IMR-90 (cell line): Measurements from ENCODE around the gene GLRA3. TPM values are rescaled to one million over a fixed set of nuclear protein-coding genes. Genes with fewer than 3 reads are reported as not detected.

Experiments used
- ATAC-seq: fragments of 200-7000 bp; cut with Tn5 transposase; 2 replicates; pipeline ENCODE4 v1.9.1; 2020; ENCODE audit warnings: low read depth, mild to moderate bottlenecking, moderate library complexity
- BruUV-seq: library from RNA; stranded (reverse); fragments of 400-500 nt; replicated peaks from 2 replicates; lab custom pipeline; 2021; lab: Mats Ljungman, UMichigan
- CTCF ChIA-PET: fragments of 300-600 bp; formaldehyde crosslinking; extraction: SDS; loops from one replicate; lab custom pipeline; 2021; ENCODE audit warnings: antibody characterized with exemption; lab: Yijun Ruan, JAX
- POLR2A ChIA-PET: fragments of 300-600 bp; sonication (Branson Sonifier 250); formaldehyde crosslinking; loops from one replicate; lab custom pipeline; 2022; ENCODE audit warnings: antibody characterized with exemption; ENCODE audit not compliant: unreplicated experiment; lab: Charles Lee
- DNase-seq: peaks from one replicate; pipeline ENCODE4 v3.0.0; 2013
- H2AFZ ChIP-seq: replicated peaks from 2 replicates; pipeline ENCODE3; 2013; ENCODE audit warnings: low read length, mild to moderate bottlenecking; ENCODE audit not compliant: poor library complexity
- H2AK5ac ChIP-seq: 2 replicates; pipeline ENCODE4 v1.6.1; 2013; ENCODE audit warnings: low read depth, low read length, inconsistent platforms
- H2AK9ac ChIP-seq: replicated peaks from 2 replicates; pipeline ENCODE3; 2013; ENCODE audit warnings: mild to moderate bottlenecking, low read depth, low read length, moderate library complexity; ENCODE audit not compliant: poor library complexity
- H2BK120ac ChIP-seq: 2 replicates; pipeline ENCODE4 v1.6.1; 2013; ENCODE audit warnings: low read depth, low read length, inconsistent platforms
- H2BK15ac ChIP-seq: 3 replicates; pipeline ENCODE4 v1.6.1; 2013; ENCODE audit warnings: low read depth, low read length, inconsistent platforms
- H2BK20ac ChIP-seq: 2 replicates; pipeline ENCODE4 v1.6.1; 2013; ENCODE audit warnings: low read depth, mild to moderate bottlenecking, inconsistent platforms, low read length, moderate library complexity
- H2BK5ac ChIP-seq: 2 replicates; pipeline ENCODE4 v1.6.1; 2013; ENCODE audit warnings: mild to moderate bottlenecking, low read depth, low read length, inconsistent platforms; ENCODE audit not compliant: poor library complexity, severe bottlenecking
- H3K14ac ChIP-seq: replicated peaks from 2 replicates; pipeline ENCODE4 v1.6.1; 2013; ENCODE audit warnings: low read depth, low read length, inconsistent platforms
- H3K18ac ChIP-seq: 2 replicates; pipeline ENCODE4 v1.6.1; 2013; ENCODE audit warnings: low read depth, low read length, control low read depth
- H3K23ac ChIP-seq: 2 replicates; pipeline ENCODE4 v1.6.1; 2013; ENCODE audit warnings: low read depth, low read length, inconsistent platforms
- H3K27ac ChIP-seq: 2 replicates; pipeline ENCODE4 v1.5.1; 2013; ENCODE audit warnings: mild to moderate bottlenecking, control low read depth, low read length; ENCODE audit not compliant: insufficient read depth
- H3K27me3 ChIP-seq: 2 replicates; pipeline ENCODE4 v1.6.1; 2013; ENCODE audit warnings: low read length; ENCODE audit not compliant: control insufficient read depth, insufficient read depth
- H3K36me3 ChIP-seq: 2 replicates; pipeline ENCODE4 v1.6.1; 2013; ENCODE audit warnings: low read length, mixed read lengths; ENCODE audit not compliant: control insufficient read depth, insufficient read depth
- H3K4ac ChIP-seq: 2 replicates; pipeline ENCODE4 v1.6.1; 2013; ENCODE audit warnings: low read depth, low read length, inconsistent platforms
- H3K4me1 ChIP-seq: 2 replicates; pipeline ENCODE4 v1.6.1; 2013; ENCODE audit warnings: low read length, mixed read lengths; ENCODE audit not compliant: control insufficient read depth, insufficient read depth
- H3K4me2 ChIP-seq: 2 replicates; pipeline ENCODE4 v1.6.1; 2013; ENCODE audit warnings: low read depth, mild to moderate bottlenecking, control low read depth, low read length, moderate library complexity
- H3K4me3 ChIP-seq: 2 replicates; pipeline ENCODE4 v1.5.1; 2013; ENCODE audit warnings: low read depth, mild to moderate bottlenecking, control low read depth, low read length, moderate library complexity; ENCODE audit not compliant: insufficient read depth
- H3K56ac ChIP-seq: 2 replicates; pipeline ENCODE4 v1.6.1; 2013; ENCODE audit warnings: low read length, inconsistent platforms; ENCODE audit not compliant: insufficient read depth; ENCODE audit errors: extremely low read depth
- H3K79me1 ChIP-seq, 2 experiments: 2 replicates each; pipeline ENCODE4 v1.6.1; 2013; ENCODE audit warnings: low read length in 2 of 2, inconsistent platforms in 1 of 2, low read depth in 1 of 2
- H3K9ac ChIP-seq: 2 replicates; pipeline ENCODE4 v1.6.1; 2013; ENCODE audit warnings: low read depth, low read length, control low read depth
- H3K9me1 ChIP-seq: 2 replicates; pipeline ENCODE4 v1.6.1; 2013; ENCODE audit warnings: low read length, inconsistent platforms; ENCODE audit not compliant: insufficient read depth
- H3K9me3 ChIP-seq: 2 replicates; pipeline ENCODE4 v1.6.1; 2013; ENCODE audit warnings: low read length; ENCODE audit not compliant: control insufficient read depth, insufficient read depth
- H4K20me1 ChIP-seq: 2 replicates; pipeline ENCODE4 v1.6.1; 2013; ENCODE audit warnings: low read length, inconsistent platforms; ENCODE audit not compliant: insufficient read depth
- H4K5ac ChIP-seq: 2 replicates; pipeline ENCODE4 v1.6.1; 2013; ENCODE audit warnings: mild to moderate bottlenecking, low read depth, low read length, control low read depth
- H4K8ac ChIP-seq, 2 experiments: 2 replicates each; pipeline ENCODE4 v1.6.1; 2013; ENCODE audit warnings: low read depth in 2 of 2, low read length in 2 of 2, control low read depth in 1 of 2, inconsistent platforms in 1 of 2
- H4K91ac ChIP-seq: 2 replicates; pipeline ENCODE4 v1.6.1; 2013; ENCODE audit warnings: low read depth, low read length, inconsistent platforms; ENCODE audit not compliant: insufficient read depth
- CEBPB ChIP-seq: IDR thresholded peaks from 2 replicates; pipeline ENCODE4 v1.6.1; 2012; ENCODE audit warnings: low read depth, low read length, improper control_type of control experiment
- MAZ ChIP-seq: IDR thresholded peaks from 2 replicates; pipeline ENCODE4 v1.6.1; 2012; ENCODE audit warnings: low read depth, mild to moderate bottlenecking, low read length, improper control_type of control experiment, moderate library complexity, borderline replicate concordance
- RAD21 ChIP-seq: IDR thresholded peaks from 2 replicates; pipeline ENCODE4 v1.6.1; 2012; ENCODE audit warnings: low read length, improper control_type of control experiment
- SMC3 ChIP-seq: fragments of 150-350 bp; IDR thresholded peaks from 2 replicates; pipeline ENCODE4 v1.6.1; 2016; ENCODE audit warnings: low read depth, mild to moderate bottlenecking, antibody characterized with exemption, low read length, moderate library complexity
- WGBS, 2 experiments: methylation state at CpG; one replicate each; pipeline versions ENCODE4 v1.1.5 to v1.1.7; 2013; ENCODE audit warnings: missing lambda C conversion rate in 2 of 2; ENCODE audit not compliant: insufficient read length in 1 of 2; ENCODE audit errors: extremely low coverage in 2 of 2; 5-methylcytosine and 5-hydroxymethylcytosine counted together
- dilution Hi-C: fragments of 300-500 bp; cut with HindIII; formaldehyde crosslinking; loops from one replicate; pipeline ENCODE4 v1.14.3; 2018; ENCODE audit warnings: low sequenced_read_pairs; ENCODE audit not compliant: unreplicated experiment
- in situ Hi-C: fragments of 300-500 bp; cut with MboI; formaldehyde crosslinking; loops from 3 replicates; pipeline ENCODE4 v1.14.3; 2019; ENCODE audit warnings: low sequenced_read_pairs, inconsistent platforms, mixed read lengths
- intact Hi-C: fragments of 100-400 bp; cut with micrococcal nuclease; formaldehyde crosslinking; loops from 2 replicates; pipeline ENCODE4 v1.10.0; 2022
- polyA plus RNA-seq, 3 experiments: library from polyadenylated mRNA; depleted of rRNA; stranded (reverse); fragments of >200 nt; gene quantifications; 2 replicates each; pipeline ENCODE4 v1.2.3, GENCODE V29; 2012; ENCODE audit warnings: low replicate concordance in 1 of 3
- total RNA-seq: library from RNA; depleted of rRNA; stranded (reverse); fragments of >200 nt; gene quantifications from 2 replicates; pipeline ENCODE4 v1.2.3, GENCODE V29; 2012
- TF ChIP-seq, protein P1 (sequence below): conservative IDR thresholded peaks from 2 replicates; pipeline ENCODE4 v1.5.1; 2012; ENCODE audit warnings: mild to moderate bottlenecking, low read depth, low read length, improper control_type of control experiment

Gene GLRA3
- total and polyA plus RNA-seq, 2 of the 4 experiments (the other 2 are of a cell fraction), result not detected

DNA sequence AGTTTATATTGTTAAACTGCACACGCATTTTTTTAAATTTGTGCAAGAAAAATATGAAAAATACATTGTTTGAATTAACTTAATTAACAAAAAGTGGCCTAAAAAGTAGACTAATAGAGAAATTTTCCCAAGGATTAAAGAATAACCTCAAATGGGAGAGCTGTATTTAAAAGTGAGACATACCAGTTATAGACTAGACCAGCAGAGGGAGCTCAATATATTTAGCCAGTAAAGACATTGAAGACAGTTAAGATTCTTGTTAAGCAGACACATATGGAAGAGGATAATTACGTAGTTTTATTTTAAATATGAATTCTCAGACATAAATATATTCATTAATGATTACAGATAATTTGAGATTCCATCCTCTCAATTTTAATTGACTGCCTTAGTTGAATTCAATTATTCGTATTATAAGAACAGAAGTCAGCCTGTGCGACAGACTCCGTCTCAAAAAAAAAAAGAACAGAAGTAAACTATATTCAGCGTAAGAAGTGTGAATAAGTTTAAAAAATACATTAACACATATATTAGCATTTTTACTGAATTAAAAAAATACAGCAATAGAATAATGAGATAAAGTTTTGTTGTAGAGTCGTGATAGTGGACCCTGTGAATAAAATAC, 64.8 kb downstream of the GLRA3 start:
- no peaks in the 10 kb centered on the region for H3K4me1 ChIP-seq
- no peak for ATAC-seq
- H3K4ac ChIP-seq, result no peak overlapping the region

More for the DNA sequence above, 64.8 kb downstream of the GLRA3 start:
- H2BK120ac ChIP-seq, result no peak overlapping the region
- no peak overlapping the region for H2BK20ac ChIP-seq
- H4K20me1 ChIP-seq, result no peaks in the 10 kb centered on the region
- no peaks in the 10 kb centered on the region for H3K9me3 ChIP-seq
- no peak overlapping the region for H2BK5ac ChIP-seq
- TF ChIP-seq CEBPB (no peak), SMC3 (peak; percentile 61), RAD21 (peak; percentile 52), MAZ (no peak)
- TF ChIP-seq, protein P1, sequence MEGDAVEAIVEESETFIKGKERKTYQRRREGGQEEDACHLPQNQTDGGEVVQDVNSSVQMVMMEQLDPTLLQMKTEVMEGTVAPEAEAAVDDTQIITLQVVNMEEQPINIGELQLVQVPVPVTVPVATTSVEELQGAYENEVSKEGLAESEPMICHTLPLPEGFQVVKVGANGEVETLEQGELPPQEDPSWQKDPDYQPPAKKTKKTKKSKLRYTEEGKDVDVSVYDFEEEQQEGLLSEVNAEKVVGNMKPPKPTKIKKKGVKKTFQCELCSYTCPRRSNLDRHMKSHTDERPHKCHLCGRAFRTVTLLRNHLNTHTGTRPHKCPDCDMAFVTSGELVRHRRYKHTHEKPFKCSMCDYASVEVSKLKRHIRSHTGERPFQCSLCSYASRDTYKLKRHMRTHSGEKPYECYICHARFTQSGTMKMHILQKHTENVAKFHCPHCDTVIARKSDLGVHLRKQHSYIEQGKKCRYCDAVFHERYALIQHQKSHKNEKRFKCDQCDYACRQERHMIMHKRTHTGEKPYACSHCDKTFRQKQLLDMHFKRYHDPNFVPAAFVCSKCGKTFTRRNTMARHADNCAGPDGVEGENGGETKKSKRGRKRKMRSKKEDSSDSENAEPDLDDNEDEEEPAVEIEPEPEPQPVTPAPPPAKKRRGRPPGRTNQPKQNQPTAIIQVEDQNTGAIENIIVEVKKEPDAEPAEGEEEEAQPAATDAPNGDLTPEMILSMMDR, result peak; percentile 61
- in situ Hi-C loops (loop anchor here (25.0 kb wide), 2 partner anchors 773 to 1573 kb away; no protein-coding TSS in a partner anchor), dilution Hi-C loops (no loop called here), intact Hi-C loops (loop anchor here (1.0 to 10.0 kb wide), 3 partner anchors 679 to 1571 kb away; no protein-coding TSS in a partner anchor)
- no peak overlapping the region for H3K4me2 ChIP-seq
- no peak overlapping the region for H3K23ac ChIP-seq
- H2AK5ac ChIP-seq, result no peak overlapping the region
- H3K14ac ChIP-seq, result no peak overlapping the region
- H3K9me1 ChIP-seq, result no peaks in the 10 kb centered on the region
- H3K79me1 ChIP-seq, result no peaks in the 10 kb centered on the region
- DNase-seq, result peak; percentile 40
- H3K9ac ChIP-seq, result no peak overlapping the region
- H3K36me3 ChIP-seq, result no peaks in the 10 kb centered on the region
- ChIA-PET CTCF (interaction anchor here (1.0 kb wide), 1 partner anchor 21 kb away, joined by 3 read pairs; no protein-coding TSS in a partner anchor), POLR2A (no interaction called here)
- H3K27me3 ChIP-seq, result no peaks in the 10 kb centered on the region
- H2AK9ac ChIP-seq, result no peak overlapping the region
- BruUV-seq, result no TSS peak
- no CpG with 5 or more reads among the region's 7 CpGs for WGBS, 2 experiments
- H2BK15ac ChIP-seq, result no peak overlapping the region
- H2AFZ ChIP-seq, result no peak overlapping the region
- no peak overlapping the region for H4K91ac ChIP-seq
- no peak overlapping the region for H3K27ac ChIP-seq
- H3K4me3 ChIP-seq, result no peak overlapping the region
- no peak overlapping the region for H4K5ac ChIP-seq
- no peak overlapping the region for H3K18ac ChIP-seq
- H4K8ac ChIP-seq, result no peak overlapping the region
- H3K56ac ChIP-seq, result no peak overlapping the region
